Measurements from ENCODE around the gene PRRT1B.

Gene PRRT1B

GRCh38 chr9:131601683-131602181, 56.4 kb downstream of the PRRT1B start:
- no peak for DNase-seq

GRCh38 chr9:131603199-131603598, 57.9 kb downstream of the PRRT1B start:
- DNase-seq = no peak

GRCh38 chr9:131603711-131604439, 58.6 kb downstream of the PRRT1B start:
- DNase-seq = no peak

GRCh38 chr9:131605770-131606590, 60.7 kb downstream of the PRRT1B start:
- DNase-seq = no peak

GRCh38 chr9:131606896-131607567, 61.7 kb downstream of the PRRT1B start:
- no peak for DNase-seq

GRCh38 chr9:131607591-131607990, 62.3 kb downstream of the PRRT1B start:
- DNase-seq = no peak

- no peak for DNase-seq
Measured at GRCh38 chr9:131608493-131609037, 63.2 kb downstream of the PRRT1B start.
